Esophagus mucosa (tissue), 1 donor: ENCODE measurements around the gene FHIT. TPM values are rescaled to one million over a fixed set of nuclear protein-coding genes. Genes with fewer than 3 reads are reported as not detected.
"Not testable (repeated sequence)": the region's sequence is repeated elsewhere in the genome, so short reads cannot be mapped to it uniquely, and the experiment has no call there.

Source experiments
- ATAC-seq: fragments of 200-7000 bp; cut with Tn5 transposase; one replicate; pipeline ENCODE4 v1.9.1; 2020
- total RNA-seq: library from RNA; stranded (reverse); gene quantifications from one replicate; pipeline ENCODE4 v1.2.4, GENCODE V29; 2023
- donor health status: DM: yes; HTN: yes; CAD: no.

Gene FHIT
- total RNA-seq, 1 donor from 2014 or later: 10.5 TPM

DNA sequence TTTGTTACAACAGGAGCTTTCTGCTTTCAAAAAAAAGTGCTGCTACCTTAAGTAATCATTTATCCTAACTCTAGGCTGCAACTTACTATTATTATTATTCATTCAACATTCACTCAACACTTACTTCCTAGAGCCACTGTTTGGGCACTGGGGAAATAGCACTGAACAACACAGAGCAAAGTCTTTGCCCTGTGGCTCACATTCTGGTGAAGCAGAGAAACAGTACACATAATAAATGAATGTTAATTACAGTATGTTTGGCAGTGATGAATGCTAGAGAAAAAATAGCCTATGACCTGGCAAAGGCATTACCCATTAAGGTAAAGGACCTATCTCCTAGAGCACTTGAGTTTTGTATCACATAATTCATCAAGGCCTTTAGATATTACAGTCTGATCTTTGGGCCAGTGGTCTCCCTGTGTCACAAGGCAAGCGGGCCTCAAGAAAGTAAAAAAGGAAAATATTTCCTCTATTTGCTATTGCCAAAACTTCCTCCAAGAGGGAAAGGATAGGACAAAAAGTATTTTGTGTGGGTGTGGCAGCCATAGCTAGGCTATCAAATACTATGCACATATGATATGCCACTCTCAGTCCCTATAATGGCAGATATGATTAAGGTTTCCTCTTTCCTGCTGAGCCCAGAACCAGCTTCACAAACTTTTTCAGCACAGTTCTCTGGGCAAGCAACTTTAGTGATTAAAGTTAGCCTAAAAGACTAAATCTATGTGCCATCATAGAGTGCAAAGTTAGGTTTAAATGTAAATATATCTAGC, 142.8 kb downstream of the FHIT start:
- ATAC-seq: no peak

- no peak for ATAC-seq
Observed at GRCh38 chr3:61094608-61095007, 156.6 kb downstream of the FHIT start.

DNA sequence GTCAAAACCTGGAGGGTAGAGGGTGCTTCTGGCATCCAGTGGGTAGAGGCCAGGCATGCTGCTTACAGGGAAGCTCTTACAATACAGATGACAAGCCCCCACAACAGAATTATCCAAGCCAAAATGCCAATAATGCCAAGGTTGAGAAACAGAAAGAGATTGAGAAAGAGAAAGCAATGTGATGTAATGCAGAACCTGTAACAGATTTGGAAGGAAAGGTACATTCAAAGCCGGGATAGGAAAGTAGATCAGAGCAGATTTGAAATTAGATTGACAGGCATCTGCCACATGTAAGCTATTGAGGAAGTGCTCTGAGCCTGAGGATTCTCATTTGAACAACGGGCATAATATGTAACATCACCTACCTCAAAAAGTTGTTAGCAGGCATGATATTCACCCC, 157.9 kb downstream of the FHIT start:
- no peak for ATAC-seq

DNA sequence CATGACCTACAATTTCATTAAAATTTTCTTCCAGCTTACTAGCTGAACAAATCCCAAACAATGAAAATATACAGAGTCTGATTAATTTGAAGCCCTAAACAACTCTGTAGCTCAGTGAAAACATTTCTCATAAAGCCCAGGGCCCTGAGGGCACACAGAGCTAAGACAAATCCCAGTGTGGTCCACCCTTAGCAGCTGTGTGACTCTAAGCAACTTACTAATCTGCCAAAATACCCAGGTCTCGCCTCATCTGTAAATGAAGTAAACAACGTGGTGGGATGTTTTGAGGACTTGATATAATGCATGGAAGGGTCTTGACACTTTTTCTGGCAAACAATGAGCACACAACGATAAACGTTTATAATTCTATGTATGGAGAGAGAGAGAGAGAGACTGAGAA, 158.4 kb downstream of the FHIT start:
- no peak for ATAC-seq

DNA sequence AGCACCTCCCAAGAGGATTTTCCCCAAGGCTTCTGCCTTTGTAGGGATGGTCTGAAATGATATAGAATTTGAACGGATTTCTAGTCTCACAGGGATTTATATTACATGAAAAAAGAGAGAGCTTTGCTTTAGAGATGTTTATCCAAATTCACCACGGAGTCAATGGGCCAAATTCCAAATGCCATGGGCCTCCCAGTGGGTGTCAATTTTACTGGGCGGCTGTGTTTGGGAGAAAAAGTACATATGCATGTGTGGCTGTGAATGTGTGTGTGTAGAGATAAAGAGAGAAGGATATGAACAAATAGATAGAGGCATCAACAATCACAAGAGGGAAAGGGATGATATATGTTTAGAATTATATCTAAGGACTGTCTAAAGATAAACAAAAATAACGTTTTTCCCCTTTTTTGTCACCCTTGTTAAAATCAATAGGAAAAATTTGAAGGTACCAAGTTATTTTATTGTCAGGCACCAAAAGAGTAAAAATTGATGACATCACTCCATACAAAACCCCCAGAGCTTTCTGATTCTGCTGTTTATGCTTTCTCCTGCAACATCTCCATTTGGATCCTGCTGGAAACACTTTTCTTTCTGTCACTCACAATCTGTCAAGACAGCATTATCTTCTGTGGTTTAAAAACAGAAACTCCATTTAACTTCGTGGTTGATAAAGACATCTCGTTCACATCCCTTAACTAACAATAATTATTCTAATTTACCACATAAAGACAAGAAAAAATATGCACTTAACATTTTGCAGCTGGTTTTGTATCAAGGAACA, 160.7 kb downstream of the FHIT start:
- ATAC-seq: no peak

DNA sequence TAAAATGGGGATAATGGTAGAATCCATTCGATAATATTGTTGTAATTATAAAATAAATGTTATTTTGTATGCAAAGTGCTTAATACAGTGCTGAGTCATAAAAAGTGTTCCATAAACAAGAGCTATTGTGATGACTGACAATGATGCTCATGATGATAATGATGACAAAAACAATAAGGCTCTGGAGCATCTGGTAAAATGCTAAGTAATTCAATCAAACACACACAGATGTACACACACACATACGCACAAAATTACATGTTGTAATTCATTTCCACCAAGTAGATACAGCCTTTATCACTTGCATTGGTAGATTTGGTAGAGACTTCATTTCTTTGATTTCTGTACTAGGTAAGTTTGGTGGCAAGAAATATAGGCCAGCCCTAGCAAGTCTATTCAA, 163.8 kb downstream of the FHIT start:
- ATAC-seq: no peak

DNA sequence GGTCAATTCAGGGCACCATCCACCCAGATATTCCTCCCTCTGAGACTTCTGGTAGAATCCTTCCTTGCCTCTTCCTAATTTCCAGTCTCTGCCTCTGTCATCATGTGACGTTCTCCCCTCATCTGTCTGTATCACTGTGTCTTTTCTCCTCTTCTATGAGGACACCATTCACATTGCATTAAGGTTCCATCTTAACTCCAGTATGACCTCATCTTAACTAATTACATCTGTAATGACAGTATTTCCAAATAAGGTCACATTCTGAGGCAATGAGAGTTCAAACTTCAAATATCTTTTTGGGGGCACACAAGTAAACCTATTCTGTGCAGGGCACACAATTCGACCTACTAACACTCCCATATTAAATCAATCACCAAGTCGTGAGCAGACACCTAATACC, 169.7 kb downstream of the FHIT start:
- ATAC-seq: no peak

DNA sequence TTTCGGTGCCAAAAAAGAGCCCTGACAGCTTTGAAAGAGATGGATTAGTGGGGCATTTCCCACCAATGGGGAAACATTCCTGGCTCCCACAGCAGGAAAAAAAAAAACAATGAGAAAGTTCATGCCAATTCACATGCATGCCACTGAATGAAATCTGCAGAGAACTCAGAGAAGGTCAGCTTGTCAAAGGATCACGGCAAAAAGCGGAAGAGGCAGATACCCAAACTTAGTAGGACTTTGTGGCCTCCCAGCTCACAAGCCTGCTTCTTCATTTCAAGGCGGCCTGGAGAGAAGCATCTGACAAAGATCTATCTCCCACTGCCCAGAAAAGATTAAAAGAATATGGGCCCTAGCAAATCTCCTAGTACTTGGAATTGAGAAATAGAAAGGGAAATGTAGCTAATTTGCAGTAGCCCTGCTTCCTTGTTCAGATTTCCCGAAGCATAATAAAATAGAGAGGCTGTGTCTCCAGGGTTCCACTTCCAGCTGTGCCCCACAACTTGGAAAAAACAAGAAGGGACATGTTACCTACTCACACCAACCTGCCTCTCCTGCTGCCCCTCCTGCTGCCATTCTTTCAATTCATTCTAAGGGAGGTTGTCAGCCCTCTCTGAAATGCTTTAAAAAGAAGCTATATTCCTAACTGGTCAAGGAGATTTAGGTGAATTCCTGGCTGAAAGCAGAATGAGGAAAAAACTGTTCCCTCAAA, 170.4 kb downstream of the FHIT start:
- no peak for ATAC-seq

- ATAC-seq: no peak
Observed at GRCh38 chr3:61078048-61078752, 173.1 kb downstream of the FHIT start.

- ATAC-seq: no peak
Observed at GRCh38 chr3:61077551-61077950, 173.7 kb downstream of the FHIT start.

GRCh38 chr3:61074783-61075182, 176.5 kb downstream of the FHIT start:
- ATAC-seq: no peak

GRCh38 chr3:61073566-61074165, 177.6 kb downstream of the FHIT start:
- no peak for ATAC-seq

- no peak for ATAC-seq
Observed at GRCh38 chr3:61068084-61068483, 183.2 kb downstream of the FHIT start.

GRCh38 chr3:61066800-61067199, 184.5 kb downstream of the FHIT start:
- no peak for ATAC-seq

- not testable (repeated sequence) for ATAC-seq
Observed at GRCh38 chr3:61066222-61066621, 185.0 kb downstream of the FHIT start.

DNA sequence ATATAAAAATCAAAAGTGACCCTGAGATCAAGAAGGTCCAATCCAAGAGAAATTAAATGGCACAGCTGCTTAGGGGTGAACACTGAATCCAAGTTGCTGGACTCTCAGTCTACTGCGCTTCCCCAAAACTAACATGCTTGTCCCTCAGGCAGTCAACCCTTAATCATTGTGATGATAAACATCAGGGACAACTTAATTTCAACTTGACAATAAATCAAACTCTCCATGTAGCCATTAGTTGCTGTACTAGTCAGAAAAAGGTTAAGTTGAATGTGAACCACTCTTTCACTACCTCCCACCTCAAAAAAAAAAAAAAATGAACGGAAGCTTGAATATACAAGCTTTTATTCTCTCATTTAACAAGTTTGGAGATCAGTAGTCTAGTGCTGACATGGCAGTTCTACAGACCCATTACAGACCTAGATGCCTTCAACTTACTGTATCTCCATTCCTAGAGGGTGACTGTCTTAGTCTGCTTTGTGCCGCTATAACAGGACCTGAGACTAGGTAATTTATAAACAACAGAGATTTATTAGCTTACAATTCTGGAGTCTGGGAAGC, 185.7 kb downstream of the FHIT start:
- no peak for ATAC-seq

GRCh38 chr3:61061092-61061723, 190.0 kb downstream of the FHIT start:
- no peak for ATAC-seq

GRCh38 chr3:61060411-61060861, 190.8 kb downstream of the FHIT start:
- ATAC-seq: peak; percentile 70

GRCh38 chr3:61058836-61059235, 192.4 kb downstream of the FHIT start:
- no peak for ATAC-seq

DNA sequence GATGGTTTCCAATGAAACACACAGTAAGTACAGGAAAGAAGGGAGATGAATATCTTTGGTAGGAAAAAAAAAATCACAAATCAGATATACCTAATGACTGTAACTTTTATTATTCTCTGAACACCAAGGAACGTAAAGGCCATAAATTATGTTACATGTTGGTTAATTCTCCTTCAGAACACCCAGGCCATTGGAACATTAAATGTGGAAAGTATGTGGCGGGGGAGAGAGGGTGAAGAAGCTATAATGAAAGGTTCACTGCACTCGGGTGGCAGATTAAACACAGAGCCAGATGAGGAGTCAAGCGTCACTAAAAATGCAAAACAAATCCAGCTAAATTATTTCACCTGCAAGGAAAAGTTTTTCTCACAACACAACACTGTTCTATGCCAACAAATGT, 193.8 kb downstream of the FHIT start:
- ATAC-seq: no peak

- no peak for ATAC-seq
Observed at GRCh38 chr3:61055447-61055846, 195.8 kb downstream of the FHIT start.
